ENCODE data around the gene PEX26.

- TF ChIP-seq CTCF (IDR thresholded peaks at IDR 0.05) (no peak), POLR2A (IDR thresholded peaks at IDR 0.05) (no peak)
Observed at GRCh38 chr22:18152519-18152918, 74.7 kb downstream of the PEX26 start.

All from lower leg skin (tissue), 3 donors.